ENCODE measurements around the gene SPRYD3.

DNA sequence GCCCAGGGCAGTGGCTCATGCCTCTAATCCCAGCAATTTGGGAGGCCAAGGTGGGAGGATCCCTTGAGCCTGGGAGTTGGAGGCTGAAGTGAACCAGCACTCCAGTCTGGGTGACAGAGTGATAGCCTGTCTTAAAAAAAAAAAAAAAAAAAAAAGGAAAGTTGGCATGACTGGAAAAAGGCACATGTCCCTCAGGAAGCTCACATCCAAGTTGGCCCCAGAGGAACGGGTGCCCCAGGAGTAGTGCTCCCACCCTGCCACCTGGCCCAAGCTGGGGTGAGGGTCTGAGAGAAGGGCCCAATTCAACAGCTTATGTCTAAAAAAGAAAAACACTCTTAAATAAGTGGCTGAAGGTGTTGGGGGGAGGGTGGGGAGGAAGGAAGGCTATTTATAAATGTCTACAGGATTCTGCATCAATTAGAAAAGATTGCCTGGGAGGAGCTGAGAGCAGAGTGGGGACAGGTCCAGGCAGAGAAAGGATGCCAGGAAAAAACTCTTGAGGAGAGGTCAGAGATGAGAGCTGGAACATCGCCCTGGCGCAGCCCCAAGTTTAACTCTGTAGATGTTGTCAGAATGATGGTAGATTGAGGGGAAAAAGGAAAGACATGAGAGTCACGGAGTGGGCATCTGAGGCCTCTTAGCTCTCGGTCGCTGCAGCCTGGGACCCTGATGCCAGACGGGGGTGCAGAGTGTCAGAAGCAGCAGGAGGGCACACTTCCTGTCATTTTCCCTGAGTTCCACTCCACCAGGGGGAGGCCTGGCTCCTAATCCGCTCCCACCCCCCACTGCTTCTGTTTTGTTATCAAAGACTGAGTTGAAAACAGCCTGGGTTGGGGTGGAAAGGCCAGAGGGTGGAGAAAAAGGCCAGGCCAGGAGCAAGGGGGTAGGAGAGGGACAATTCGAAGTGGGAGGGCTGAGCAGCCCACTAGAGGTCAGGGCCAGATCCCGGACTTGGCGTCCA, 7.3 kb downstream of the SPRYD3 start:
- TF ChIP-seq EZH2 (IDR thresholded peaks at IDR 0.05; ENCODE audit: low read depth, unreplicated experiment): no peak
- TF ChIP-seq, protein P1, sequence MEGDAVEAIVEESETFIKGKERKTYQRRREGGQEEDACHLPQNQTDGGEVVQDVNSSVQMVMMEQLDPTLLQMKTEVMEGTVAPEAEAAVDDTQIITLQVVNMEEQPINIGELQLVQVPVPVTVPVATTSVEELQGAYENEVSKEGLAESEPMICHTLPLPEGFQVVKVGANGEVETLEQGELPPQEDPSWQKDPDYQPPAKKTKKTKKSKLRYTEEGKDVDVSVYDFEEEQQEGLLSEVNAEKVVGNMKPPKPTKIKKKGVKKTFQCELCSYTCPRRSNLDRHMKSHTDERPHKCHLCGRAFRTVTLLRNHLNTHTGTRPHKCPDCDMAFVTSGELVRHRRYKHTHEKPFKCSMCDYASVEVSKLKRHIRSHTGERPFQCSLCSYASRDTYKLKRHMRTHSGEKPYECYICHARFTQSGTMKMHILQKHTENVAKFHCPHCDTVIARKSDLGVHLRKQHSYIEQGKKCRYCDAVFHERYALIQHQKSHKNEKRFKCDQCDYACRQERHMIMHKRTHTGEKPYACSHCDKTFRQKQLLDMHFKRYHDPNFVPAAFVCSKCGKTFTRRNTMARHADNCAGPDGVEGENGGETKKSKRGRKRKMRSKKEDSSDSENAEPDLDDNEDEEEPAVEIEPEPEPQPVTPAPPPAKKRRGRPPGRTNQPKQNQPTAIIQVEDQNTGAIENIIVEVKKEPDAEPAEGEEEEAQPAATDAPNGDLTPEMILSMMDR (conservative IDR thresholded peaks at IDR 0.05; ENCODE audit: low read depth in 2 of 2): peak; percentile 14 to 26; a peak in 3 of 4 replicates
- TF ChIP-seq POLR2AphosphoS5 (IDR thresholded peaks at IDR 0.05; ENCODE audit: low read depth): no peak
- no peak for TF ChIP-seq EZH2phosphoT487 (IDR thresholded peaks at IDR 0.05; ENCODE audit: unreplicated experiment)
- TF ChIP-seq ZNF331 (CRISPR knock-in tag; IDR thresholded peaks at IDR 0.05; ENCODE audit: low read depth): no peak
- TF ChIP-seq, protein P2, sequence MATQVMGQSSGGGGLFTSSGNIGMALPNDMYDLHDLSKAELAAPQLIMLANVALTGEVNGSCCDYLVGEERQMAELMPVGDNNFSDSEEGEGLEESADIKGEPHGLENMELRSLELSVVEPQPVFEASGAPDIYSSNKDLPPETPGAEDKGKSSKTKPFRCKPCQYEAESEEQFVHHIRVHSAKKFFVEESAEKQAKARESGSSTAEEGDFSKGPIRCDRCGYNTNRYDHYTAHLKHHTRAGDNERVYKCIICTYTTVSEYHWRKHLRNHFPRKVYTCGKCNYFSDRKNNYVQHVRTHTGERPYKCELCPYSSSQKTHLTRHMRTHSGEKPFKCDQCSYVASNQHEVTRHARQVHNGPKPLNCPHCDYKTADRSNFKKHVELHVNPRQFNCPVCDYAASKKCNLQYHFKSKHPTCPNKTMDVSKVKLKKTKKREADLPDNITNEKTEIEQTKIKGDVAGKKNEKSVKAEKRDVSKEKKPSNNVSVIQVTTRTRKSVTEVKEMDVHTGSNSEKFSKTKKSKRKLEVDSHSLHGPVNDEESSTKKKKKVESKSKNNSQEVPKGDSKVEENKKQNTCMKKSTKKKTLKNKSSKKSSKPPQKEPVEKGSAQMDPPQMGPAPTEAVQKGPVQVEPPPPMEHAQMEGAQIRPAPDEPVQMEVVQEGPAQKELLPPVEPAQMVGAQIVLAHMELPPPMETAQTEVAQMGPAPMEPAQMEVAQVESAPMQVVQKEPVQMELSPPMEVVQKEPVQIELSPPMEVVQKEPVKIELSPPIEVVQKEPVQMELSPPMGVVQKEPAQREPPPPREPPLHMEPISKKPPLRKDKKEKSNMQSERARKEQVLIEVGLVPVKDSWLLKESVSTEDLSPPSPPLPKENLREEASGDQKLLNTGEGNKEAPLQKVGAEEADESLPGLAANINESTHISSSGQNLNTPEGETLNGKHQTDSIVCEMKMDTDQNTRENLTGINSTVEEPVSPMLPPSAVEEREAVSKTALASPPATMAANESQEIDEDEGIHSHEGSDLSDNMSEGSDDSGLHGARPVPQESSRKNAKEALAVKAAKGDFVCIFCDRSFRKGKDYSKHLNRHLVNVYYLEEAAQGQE (IDR thresholded peaks at IDR 0.05; ENCODE audit: unreplicated experiment): no peak
- no peak for TF ChIP-seq STAT1 (IDR thresholded peaks at IDR 0.05; ENCODE audit: unreplicated experiment)
- no peak for TF ChIP-seq ZNF114 (CRISPR knock-in tag; IDR thresholded peaks at IDR 0.05)
- TF ChIP-seq, protein P3, sequence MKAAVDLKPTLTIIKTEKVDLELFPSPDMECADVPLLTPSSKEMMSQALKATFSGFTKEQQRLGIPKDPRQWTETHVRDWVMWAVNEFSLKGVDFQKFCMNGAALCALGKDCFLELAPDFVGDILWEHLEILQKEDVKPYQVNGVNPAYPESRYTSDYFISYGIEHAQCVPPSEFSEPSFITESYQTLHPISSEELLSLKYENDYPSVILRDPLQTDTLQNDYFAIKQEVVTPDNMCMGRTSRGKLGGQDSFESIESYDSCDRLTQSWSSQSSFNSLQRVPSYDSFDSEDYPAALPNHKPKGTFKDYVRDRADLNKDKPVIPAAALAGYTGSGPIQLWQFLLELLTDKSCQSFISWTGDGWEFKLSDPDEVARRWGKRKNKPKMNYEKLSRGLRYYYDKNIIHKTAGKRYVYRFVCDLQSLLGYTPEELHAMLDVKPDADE (IDR thresholded peaks at IDR 0.05): no peak
- TF ChIP-seq CREB1 (CRISPR knock-in tag; IDR thresholded peaks at IDR 0.05; ENCODE audit: low read depth): no peak

Measured in GM23338 (cell line).